HUES64 (cell line): ENCODE measurements around the gene OBI1.

Source experiments
- H3K27ac ChIP-seq: 2 replicates; pipeline ENCODE4 v1.7.0; 2013; ENCODE audit warnings: low read depth, low read length, inconsistent platforms
- H3K27me3 ChIP-seq: 2 replicates; pipeline ENCODE4 v1.6.1; 2013; ENCODE audit warnings: mild to moderate bottlenecking, low read length; ENCODE audit not compliant: insufficient read depth
- H3K36me3 ChIP-seq: 2 replicates; pipeline ENCODE4 v1.6.1; 2013; ENCODE audit warnings: mild to moderate bottlenecking, low read length; ENCODE audit not compliant: insufficient read depth
- H3K4me1 ChIP-seq: 2 replicates; pipeline ENCODE4 v1.6.1; 2013; ENCODE audit warnings: mild to moderate bottlenecking, low read length, moderate library complexity; ENCODE audit not compliant: insufficient read depth
- H3K4me3 ChIP-seq: 2 replicates; pipeline ENCODE4 v1.5.1; 2013; ENCODE audit warnings: mild to moderate bottlenecking, low read length, moderate library complexity
- H3K9ac ChIP-seq: 2 replicates; pipeline ENCODE4 v1.6.1; 2013; ENCODE audit warnings: mild to moderate bottlenecking, low read depth, low read length
- H3K9me3 ChIP-seq: 2 replicates; pipeline ENCODE4 v1.6.1; 2013; ENCODE audit warnings: low read depth, low read length; ENCODE audit not compliant: insufficient read depth
- WGBS: fragments of 150-250, 120-280 bp; methylation state at CpG from one replicate; pipeline ENCODE4 v1.1.7; 2013; ENCODE audit warnings: missing lambda C conversion rate; 5-methylcytosine and 5-hydroxymethylcytosine counted together

Gene OBI1

DNA sequence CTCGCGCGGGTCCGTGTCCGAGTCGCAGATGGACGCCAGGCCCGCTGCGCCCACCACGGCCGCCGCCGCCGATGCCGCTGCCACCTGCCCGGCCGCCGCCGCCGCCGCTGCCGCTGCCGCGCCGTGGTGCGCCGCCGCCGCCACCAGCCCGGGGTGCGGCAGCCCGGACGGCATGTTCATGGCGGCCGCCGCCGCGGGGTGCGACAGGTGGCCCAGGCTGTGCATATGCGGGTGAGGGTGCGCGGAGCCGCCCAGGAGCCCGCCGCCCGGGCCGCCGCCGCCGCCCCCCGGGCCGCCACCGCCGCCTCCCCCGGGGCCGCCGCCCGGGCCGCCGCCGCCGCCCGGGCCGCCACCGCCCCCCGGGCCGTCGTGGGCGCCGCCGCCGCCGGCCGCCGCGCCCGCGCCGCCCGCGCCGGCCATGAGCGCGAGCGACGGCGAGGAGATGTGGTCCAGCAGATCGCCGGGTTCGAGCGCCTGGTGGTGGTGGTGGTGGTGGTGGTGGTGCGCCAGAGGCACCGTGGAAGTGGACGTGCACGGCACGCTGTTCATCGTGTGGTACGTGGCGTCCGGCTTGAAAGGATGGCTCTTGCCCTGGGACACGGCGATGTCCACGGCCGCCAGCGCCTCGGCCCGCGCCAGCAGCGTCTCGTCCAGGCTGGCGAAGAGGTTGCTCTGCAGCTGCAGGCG lies 56.9 kb downstream of the OBI1 start:
- Histone ChIP-seq H3K27me3 (peaks cover 99% of the 10 kb centered on the region), H3K4me1 (peaks cover 26% of the 10 kb centered on the region; the same call in 1 of the 2 replicates), H3K27ac (no peak overlapping the region), H3K9ac (no peak overlapping the region), H3K4me3 (peak overlapping the region; percentile 56), H3K36me3 (no peaks in the 10 kb centered on the region), H3K9me3 (no peaks in the 10 kb centered on the region)
- under 1% methylated on average over 112 of the region's 112 CpGs for WGBS

DNA sequence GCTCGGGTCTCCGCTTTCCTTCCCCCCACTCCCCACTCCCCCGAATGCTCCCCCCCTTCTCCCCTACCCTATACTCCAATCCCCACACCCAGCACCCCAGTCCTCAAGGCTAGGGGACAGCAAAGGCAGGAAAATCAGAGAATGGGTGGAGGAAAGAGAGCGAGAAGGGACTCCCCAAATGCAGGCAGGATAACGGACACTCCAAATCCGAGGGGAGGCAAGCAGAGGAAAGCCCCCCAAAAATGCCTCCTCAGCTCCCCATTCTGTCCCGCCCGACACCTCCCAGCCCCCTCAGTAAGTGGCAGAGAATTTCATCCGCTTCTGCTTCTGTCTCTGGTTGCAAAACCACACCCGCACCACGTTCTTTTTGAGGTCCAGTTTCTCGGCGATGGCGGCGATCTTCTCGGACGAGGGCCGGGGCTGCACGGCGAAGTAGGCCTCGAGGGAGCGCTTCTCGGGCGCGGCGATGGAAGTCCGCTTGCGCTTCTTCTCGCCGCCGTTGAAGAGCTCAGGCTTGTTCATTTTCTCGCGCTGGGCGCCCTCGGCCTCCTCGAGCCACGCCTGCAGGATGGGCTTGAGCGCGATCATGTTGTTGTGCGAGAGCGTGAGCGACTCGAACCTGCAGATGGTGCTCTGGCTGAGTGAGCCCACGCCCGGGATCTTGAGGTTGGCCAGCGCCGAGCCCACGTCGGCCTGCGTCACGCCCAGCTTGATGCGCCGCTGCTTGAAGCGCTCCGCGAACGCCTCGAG lies 57.7 kb downstream of the OBI1 start:
- Histone ChIP-seq H3K9ac (no peak overlapping the region), H3K27me3 (peaks cover 99% of the 10 kb centered on the region), H3K4me3 (peak overlapping the region; percentile 36), H3K36me3 (no peaks in the 10 kb centered on the region), H3K4me1 (peaks cover 21% of the 10 kb centered on the region; the same call in 1 of the 2 replicates), H3K27ac (no peak overlapping the region), H3K9me3 (no peaks in the 10 kb centered on the region)
- 1% methylated on average over 57 of the region's 58 CpGs for WGBS

DNA sequence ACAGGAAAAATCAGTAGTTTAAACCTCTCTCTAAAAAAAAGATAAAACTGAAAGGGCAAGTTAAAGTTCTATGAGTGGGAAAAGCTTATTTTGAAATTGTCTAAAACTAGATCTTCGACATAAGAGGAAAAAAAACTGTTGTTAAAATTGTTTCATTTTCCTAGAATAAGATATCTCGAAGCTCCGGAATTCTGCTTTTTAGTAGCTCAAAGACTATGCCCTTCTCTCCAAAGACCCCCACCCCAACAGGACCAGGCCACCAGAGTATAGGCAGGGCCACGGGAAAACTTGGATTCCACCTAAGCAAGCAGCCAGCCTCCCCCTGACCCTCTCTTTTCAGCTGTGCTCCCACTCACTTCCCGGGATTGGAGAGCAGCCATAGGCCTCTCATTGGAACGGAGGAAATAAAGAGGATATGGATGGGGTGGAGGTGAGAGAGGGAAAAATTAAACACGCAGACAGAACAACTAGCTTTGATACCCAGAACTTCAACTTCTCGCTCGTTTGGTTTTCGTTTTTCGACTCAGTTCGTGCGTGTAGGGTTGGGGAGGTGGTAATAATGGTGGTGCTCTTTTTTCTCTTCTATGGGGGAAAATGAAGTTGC lies 58.6 kb downstream of the OBI1 start:
- no peak overlapping the region for H3K4me3 ChIP-seq
- no peaks in the 10 kb centered on the region for H3K36me3 ChIP-seq
- peaks cover 99% of the 10 kb centered on the region for H3K27me3 ChIP-seq
- no peak overlapping the region for H3K27ac ChIP-seq
- H3K4me1 ChIP-seq: 0 out of 2 replicates have a peak, but pooled peaks cover 13% of the 10 kb centered on the region
- H3K9ac ChIP-seq: no peak overlapping the region
- 7% methylated on average over 13 of the region's 13 CpGs for WGBS
- no peaks in the 10 kb centered on the region for H3K9me3 ChIP-seq

DNA sequence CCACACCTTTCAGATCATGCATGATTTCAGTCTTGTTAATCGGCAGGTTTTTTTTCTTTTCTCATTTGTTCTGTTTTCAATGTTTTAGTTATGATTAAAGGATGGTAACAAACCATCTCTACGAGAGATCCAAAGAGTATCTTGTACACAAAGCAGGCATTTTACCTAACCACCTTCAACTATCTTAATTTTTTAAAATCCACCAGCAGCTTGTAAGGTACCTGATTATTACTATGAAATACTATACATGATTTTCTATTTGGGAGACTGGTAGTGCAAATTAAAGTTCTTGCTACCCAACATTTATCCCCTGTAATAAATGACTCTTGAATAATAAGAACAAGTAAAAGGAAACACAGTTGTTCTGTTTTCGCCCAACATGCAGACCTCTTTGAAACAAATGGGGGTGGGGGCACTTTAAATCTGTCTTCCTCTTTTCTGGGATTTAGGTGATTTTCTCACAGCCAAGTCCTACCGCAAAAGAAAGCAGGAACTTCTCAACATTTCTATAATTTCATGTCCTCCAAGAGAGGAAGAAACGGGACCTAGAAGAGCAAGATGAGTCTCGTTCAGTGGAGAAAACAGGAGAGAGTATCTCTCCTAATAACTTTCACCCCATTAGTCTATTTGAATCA lies 59.2 kb downstream of the OBI1 start:
- Histone ChIP-seq H3K4me3 (no peak overlapping the region), H3K4me1 (peaks cover 19% of the 10 kb centered on the region; the same call in 1 of the 2 replicates), H3K36me3 (no peaks in the 10 kb centered on the region), H3K9ac (no peak overlapping the region), H3K27ac (no peak overlapping the region), H3K27me3 (peaks cover 99% of the 10 kb centered on the region), H3K9me3 (no peaks in the 10 kb centered on the region)
- WGBS: 11% methylated on average over 3 of the region's 6 CpGs

DNA sequence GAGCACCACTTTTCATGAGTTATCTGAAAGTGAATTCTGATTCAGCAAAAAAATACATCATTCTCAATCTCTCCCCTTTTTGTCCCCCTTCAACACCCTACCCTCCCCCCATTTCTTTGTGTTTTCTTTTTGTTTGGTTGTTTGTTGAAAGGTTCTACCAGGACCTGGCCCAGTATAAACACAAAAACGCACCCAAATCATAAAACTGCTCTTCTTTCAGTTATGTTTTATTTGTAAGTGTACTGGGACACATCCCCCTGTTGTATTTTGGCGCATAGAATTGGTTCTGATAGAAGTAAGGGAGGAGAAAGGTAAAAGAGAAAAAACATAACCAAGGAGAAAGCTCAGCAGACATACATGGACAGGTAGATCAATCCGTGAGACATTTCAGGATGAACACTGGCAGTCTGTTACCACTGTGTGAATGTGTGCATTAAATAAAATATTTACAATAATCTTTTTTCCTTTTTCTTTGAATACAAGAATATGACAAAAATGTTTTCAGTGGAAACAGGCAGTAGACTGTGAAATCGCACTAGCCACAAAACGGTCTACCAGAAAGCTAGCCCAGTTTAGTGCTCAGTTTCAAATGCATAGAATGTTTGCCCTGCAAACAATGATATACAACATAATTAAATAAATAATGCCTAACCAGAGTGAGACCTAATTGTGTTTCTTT lies 59.9 kb downstream of the OBI1 start:
- Histone ChIP-seq H3K4me1 (peaks cover 25% of the 10 kb centered on the region; the same call in 1 of the 2 replicates), H3K9me3 (no peaks in the 10 kb centered on the region), H3K36me3 (no peaks in the 10 kb centered on the region), H3K4me3 (no peak overlapping the region), H3K9ac (no peak overlapping the region), H3K27me3 (peaks cover 99% of the 10 kb centered on the region), H3K27ac (no peak overlapping the region)
- WGBS: 12% methylated on average over 4 of the region's 5 CpGs

DNA sequence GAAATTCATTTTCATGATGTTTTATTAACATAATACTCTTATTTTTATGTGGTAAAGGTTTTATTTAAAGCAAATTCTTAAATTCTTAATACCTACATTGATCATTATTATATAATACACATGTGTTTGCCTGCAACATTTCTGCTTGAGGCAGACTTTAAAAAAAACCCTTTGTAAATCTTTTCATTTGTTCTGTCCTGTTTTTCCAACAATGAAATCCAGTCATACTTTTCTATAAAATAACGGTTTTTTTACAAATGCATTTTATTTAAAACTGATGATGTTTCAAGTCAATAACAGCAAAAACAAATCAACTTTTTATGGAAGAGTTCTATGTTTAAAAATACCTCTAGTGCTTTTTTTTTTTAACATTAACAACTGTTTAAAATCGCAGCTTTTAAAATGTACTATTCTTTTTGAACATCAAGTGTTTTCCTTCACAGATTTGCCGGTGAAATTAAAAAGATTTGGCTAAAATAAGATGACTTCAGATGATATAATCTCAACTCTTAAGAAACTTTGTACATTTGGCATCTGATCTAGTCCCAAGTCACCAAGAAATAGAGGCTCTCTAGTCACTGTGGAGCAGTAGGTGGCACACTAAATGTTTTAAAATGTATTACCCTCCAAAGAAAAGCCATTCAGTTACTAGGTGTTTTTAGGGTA lies 60.7 kb downstream of the OBI1 start:
- Histone ChIP-seq H3K9ac (no peak overlapping the region), H3K36me3 (no peaks in the 10 kb centered on the region), H3K9me3 (no peaks in the 10 kb centered on the region), H3K4me3 (no peak overlapping the region), H3K4me1 (peaks cover 29% of the 10 kb centered on the region), H3K27me3 (peaks cover 99% of the 10 kb centered on the region), H3K27ac (no peak overlapping the region)
- 44% methylated on average over 1 of the region's 3 CpGs for WGBS

DNA sequence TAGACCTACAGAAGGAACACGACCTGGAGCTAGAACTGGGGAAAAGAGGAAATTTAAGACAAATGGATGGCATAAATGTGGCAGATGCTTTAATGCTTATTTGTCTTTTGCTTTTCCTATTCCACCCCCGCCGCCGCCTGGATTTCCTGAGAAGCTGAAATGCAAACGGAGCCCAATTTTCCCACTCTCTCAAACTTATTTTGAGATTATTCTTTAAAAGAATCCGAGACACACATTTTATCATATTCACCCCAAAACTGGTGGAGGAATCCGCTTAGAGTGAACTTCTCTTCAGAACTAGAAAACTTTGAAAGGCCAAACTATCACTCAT lies 61.4 kb downstream of the OBI1 start:
- no peak overlapping the region for H3K4me3 ChIP-seq
- peaks cover 99% of the 10 kb centered on the region for H3K27me3 ChIP-seq
- H3K9me3 ChIP-seq: no peaks in the 10 kb centered on the region
- H3K4me1 ChIP-seq: peaks cover 29% of the 10 kb centered on the region
- 4% methylated on average over 7 of the region's 7 CpGs for WGBS
- H3K27ac ChIP-seq: no peak overlapping the region
- no peak overlapping the region for H3K9ac ChIP-seq
- H3K36me3 ChIP-seq: no peaks in the 10 kb centered on the region

DNA sequence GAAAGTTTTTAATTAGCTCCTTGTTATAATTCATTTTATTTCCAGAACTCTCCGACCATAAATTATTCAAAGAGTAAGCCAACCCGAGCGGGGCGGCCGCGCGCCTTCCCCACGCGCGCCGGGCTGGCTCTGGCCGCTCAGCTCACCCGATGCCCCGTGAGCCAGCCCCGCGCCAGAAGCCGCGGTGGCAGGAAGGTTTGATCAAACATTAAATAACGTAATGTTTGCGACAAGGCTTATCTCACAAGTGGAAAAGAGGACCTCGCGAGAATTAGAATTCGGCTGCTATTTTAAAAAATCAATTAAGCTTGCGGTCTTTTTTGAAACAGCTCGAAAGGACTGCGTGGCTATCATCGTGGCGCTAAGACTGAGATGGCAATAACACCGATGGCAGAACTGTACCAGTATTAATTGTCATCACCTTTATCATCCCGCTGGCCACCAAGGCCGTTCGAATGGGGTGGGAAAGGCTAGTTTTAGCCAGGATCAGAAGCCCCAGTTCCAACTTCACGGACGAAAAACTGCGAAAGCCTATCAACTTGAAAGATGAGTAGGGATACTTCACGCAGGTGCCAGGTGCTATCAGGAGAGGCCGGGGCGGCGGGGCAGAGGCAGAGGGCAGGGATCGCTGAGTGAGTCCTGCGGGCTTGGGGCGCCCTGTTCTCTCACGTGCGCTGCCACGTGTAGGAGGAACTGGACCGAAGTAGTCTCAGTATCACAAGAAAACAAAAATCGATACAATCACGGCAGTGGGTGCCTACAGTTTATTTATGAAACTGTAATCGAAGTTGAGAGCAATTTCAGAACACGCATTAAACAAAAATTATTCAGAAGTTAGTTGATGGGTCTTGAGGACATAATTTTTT lies 62.0 kb downstream of the OBI1 start:
- H3K4me1 ChIP-seq: peaks cover 29% of the 10 kb centered on the region
- peaks cover 99% of the 10 kb centered on the region for H3K27me3 ChIP-seq
- H3K36me3 ChIP-seq: no peaks in the 10 kb centered on the region
- H3K9ac ChIP-seq: no peak overlapping the region
- peak overlapping the region; percentile 51 for H3K4me3 ChIP-seq
- WGBS: 3% methylated on average over 50 of the region's 50 CpGs
- no peak overlapping the region for H3K27ac ChIP-seq
- H3K9me3 ChIP-seq: no peaks in the 10 kb centered on the region

DNA sequence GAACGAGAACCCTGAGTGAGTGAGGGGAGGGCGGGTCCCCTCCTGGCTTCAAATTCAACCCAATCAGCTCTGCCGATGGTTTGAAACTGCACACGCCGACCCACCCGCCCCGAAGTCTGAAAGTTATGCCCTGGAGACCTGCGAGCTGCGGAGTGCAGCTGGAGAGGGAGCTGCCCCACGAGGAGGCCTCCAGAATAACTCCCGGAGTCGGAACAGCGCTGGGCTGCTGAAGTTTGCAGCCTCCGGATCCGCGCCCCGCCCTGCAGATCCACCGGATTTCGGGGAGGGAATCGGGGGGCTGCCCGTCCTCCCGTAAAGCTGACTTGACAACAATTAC lies 62.6 kb downstream of the OBI1 start:
- H3K4me3 ChIP-seq: peak overlapping the region; percentile 51
- H3K4me1 ChIP-seq: peaks cover 29% of the 10 kb centered on the region
- no peaks in the 10 kb centered on the region for H3K9me3 ChIP-seq
- H3K27me3 ChIP-seq: peaks cover 100% of the 10 kb centered on the region
- WGBS: under 1% methylated on average over 22 of the region's 22 CpGs
- no peak overlapping the region for H3K9ac ChIP-seq
- H3K36me3 ChIP-seq: no peaks in the 10 kb centered on the region
- H3K27ac ChIP-seq: no peak overlapping the region
